ENCODE data around the gene LCT.

GRCh38 chr2:135838502-135838901 lies 1.5 kb upstream of the LCT start:
- TF ChIP-seq CTCF (IDR thresholded peaks at IDR 0.05) (no peak), HDAC2 (IDR thresholded peaks at IDR 0.05) (no peak), POLR2AphosphoS2 (conservative IDR thresholded peaks at IDR 0.05; ENCODE audit: low read length) (no peak), KDM1A (IDR thresholded peaks at IDR 0.05; ENCODE audit: low read depth) (no peak), PBX3 (IDR thresholded peaks at IDR 0.05) (no peak), MYC (IDR thresholded peaks at IDR 0.05; ENCODE audit: borderline replicate concordance, low read length) (no peak), MAFK (IDR thresholded peaks at IDR 0.05; ENCODE audit: partially characterized antibody) (no peak), POLR2A (IDR thresholded peaks at IDR 0.05; ENCODE audit: low read length) (no peak), SMC3 (IDR thresholded peaks at IDR 0.05) (no peak)
